Mucosa of rectum (tissue), 2 donors: ENCODE results near the gene PPP1R16B.
A peak's percentile ranks its signal among the peaks of the same experiment; 100 is the strongest.

Experiments
- H3K27ac ChIP-seq, 2 donors: one replicate each; pipeline ENCODE4 v1.7.0; 2013; ENCODE audit warnings: inconsistent platforms in 2 of 2, low read depth in 2 of 2, low read length in 2 of 2
- H3K27me3 ChIP-seq, 2 donors: one replicate each; pipeline ENCODE4 v1.7.0; 2013; ENCODE audit warnings: low read length in 2 of 2; ENCODE audit not compliant: control insufficient read depth in 2 of 2, insufficient read depth in 2 of 2
- H3K36me3 ChIP-seq, 2 donors: one replicate each; pipeline ENCODE4 v1.7.0; 2013; ENCODE audit warnings: low read length in 2 of 2; ENCODE audit not compliant: control insufficient read depth in 2 of 2, insufficient read depth in 2 of 2
- H3K4me1 ChIP-seq, 2 donors: one replicate each; pipeline ENCODE4 v1.7.0; 2013; ENCODE audit warnings: low read length in 2 of 2, mild to moderate bottlenecking in 1 of 2; ENCODE audit not compliant: control insufficient read depth in 2 of 2, insufficient read depth in 2 of 2
- H3K4me3 ChIP-seq, 2 donors: one replicate each; pipeline ENCODE4 v1.7.0; 2013; ENCODE audit warnings: low read length in 2 of 2
- H3K9ac ChIP-seq, 2 donors: one replicate each; pipeline ENCODE4 v1.7.0; 2013; ENCODE audit warnings: low read length in 2 of 2, low read depth in 1 of 2, mild to moderate bottlenecking in 1 of 2
- H3K9me3 ChIP-seq, 2 donors: one replicate each; pipeline ENCODE4 v1.7.0; 2013; ENCODE audit warnings: low read length in 2 of 2; ENCODE audit not compliant: control insufficient read depth in 2 of 2
- donor health status: healthy.
- donor health status: Normal muscosa, but diverticular disease.

Gene PPP1R16B

DNA sequence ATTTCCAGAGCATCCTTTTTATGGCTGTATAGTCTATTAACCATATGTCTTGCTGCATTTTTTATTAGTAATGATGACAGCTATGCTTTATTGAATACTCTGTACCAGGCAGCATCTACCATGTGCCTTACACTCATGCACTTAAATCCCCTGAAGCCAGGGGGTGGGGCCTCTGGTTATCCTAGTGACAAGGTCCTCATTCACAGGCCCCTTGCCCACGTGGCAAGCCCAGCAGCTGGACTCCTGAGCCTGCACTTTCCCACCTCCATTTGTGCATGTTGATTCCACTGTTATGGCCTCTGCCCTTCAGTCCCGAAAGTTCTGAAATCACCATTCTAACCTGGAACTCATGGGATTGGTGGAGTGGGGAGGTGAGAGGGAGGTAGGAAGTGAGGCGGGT, 35.0 kb upstream of the PPP1R16B start:
- Histone ChIP-seq H3K9me3 (no peaks in the 10 kb centered on the region), H3K9ac (no peak overlapping the region), H3K4me1 (no peaks in the 10 kb centered on the region), H3K27ac (no peak overlapping the region), H3K36me3 (peaks cover 54 to 67% of the 10 kb centered on the region in 2 donors), H3K27me3 (no peaks in the 10 kb centered on the region), H3K4me3 (no peak overlapping the region)

DNA sequence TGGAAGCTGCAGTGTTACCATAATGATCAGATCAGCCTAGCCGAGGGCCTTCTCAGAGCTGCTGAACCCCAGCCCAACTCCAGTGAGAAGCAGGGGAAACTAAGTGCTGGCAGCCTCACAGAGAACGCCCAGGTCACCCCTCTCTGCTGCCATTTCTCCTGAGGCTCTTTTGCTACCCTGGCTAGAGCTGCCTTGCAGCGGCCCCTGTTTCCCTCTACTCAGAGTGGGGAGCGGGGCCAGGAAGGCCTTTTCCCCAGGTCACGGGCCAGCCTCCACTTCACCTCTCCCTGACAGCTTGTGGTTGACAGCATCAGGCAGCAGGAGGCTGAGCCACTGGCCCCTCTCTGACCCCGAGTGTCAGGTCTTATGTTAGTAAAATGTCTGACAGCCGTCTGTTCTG, 34.5 kb upstream of the PPP1R16B start:
- Histone ChIP-seq H3K9ac (no peak overlapping the region), H3K27ac (no peak overlapping the region)

DNA sequence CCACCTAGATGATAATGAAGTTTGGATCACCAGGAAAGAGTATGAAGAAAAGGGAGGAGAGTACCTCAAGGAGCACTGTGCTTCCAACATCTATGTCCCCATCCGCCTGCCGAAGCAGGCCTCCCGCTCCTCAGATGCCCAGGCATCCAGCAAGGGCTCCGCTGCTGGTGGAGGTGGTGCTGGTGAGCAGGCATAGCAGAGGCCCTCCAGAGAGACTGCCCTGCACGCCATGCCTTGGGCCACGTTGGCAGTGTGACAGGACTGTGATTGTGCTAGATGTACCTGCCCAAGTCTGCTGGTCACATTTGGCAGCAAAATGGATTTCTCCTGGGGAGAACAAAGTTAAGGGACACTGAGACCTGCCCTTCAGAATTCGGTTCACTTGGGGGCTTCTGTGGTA, 33.9 kb upstream of the PPP1R16B start:
- Histone ChIP-seq H3K27me3 (no peaks in the 10 kb centered on the region), H3K9ac (no peak overlapping the region), H3K36me3 (peaks cover 46 to 61% of the 10 kb centered on the region in 2 donors), H3K4me3 (no peak overlapping the region), H3K27ac (no peak overlapping the region), H3K4me1 (no peaks in the 10 kb centered on the region), H3K9me3 (no peaks in the 10 kb centered on the region)

More for the DNA sequence above, 34.5 kb upstream of the PPP1R16B start:
- H3K27me3 ChIP-seq, result no peaks in the 10 kb centered on the region
- no peaks in the 10 kb centered on the region for H3K4me1 ChIP-seq
- peaks cover 50 to 62% of the 10 kb centered on the region in 2 donors for H3K36me3 ChIP-seq
- no peak overlapping the region for H3K4me3 ChIP-seq
- no peaks in the 10 kb centered on the region for H3K9me3 ChIP-seq

DNA sequence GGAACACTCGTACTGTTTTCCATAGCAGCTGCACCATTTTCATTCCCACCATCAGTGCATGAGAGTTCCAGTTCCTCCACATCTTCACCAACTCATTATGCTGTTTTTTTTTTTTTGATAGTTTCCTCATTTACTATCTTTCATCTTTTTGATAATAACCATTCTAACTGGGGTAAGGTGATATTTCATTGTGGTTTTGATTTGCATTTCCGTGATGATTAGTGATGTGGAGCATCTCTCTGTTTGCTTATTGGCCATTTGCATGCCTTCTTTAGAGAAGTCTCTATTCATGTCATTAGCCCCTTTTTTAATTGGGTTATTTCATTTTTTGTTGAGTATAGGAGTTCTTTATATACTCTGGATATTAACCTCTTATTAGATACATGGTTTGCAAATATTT, 31.3 kb upstream of the PPP1R16B start:
- Histone ChIP-seq H3K36me3 (peaks cover 29 to 39% of the 10 kb centered on the region in 2 donors), H3K27ac (no peak overlapping the region), H3K4me1 (no peaks in the 10 kb centered on the region), H3K27me3 (no peaks in the 10 kb centered on the region), H3K9me3 (no peaks in the 10 kb centered on the region), H3K9ac (no peak overlapping the region), H3K4me3 (no peak overlapping the region)

DNA sequence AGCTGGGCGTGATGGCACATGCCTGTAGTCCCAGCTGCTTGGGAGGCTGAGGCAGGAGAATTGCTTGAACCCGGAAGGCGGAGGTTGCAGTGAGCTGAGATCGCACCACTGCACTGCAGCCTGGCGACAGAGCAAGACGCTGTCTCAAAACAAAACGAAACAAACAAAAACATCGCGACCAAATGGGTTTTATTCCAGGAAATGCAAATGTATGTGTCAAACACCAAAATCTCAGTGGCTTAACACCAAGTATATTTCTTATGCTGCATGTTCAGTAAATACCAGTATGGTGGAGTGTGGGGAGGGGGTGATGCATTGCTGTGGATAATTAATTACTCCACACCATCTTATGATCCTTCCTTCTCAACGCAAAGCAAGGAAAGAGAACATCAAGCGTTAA, 29.1 kb upstream of the PPP1R16B start:
- Histone ChIP-seq H3K4me1 (no peaks in the 10 kb centered on the region), H3K9me3 (no peaks in the 10 kb centered on the region), H3K27ac (no peak overlapping the region), H3K9ac (no peak overlapping the region), H3K27me3 (no peaks in the 10 kb centered on the region), H3K4me3 (peak overlapping the region in 1 of 2 donors; percentile 41), H3K36me3 (peaks cover 22 to 24% of the 10 kb centered on the region in 2 donors)

DNA sequence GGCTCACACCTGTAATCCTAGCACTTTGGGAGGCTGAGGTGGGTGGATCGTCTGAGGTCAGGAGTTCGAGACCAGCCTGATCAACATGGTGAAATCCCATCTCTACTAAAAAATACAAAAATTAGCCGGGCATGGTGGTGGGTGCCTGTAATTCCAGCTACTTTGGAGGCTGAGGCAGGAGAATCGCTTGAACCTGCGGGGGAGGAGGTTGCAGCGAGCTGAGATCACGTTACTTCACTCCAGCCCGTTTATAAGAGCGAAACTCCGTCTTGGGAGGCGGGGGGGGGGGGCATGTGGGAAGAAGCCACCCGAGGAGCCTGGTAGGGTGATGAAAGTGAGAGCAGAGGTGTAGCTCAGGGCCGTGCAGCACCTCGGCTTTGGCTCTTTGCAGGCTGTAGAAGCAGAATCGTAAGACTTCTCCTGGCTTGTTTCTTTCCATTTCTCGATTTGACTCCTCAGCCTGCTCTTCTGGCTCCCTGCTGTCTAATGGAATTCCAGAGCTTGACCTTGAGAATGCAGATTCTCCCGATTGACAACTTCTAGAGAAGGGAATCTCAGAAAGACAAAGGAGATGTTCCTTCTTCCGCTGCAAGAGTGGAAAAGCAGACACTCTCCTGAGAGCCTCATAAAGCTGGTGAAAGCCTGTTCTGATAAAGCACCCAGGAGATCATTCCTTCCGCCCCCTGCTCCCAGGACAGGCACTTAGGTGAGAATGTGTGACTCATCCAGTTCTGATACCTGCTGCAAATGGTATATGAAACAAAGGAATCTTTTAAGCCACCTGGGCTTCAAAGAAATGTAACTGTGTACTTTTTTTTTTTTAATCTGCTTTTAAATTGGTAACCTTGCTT, 26.0 kb upstream of the PPP1R16B start:
- Histone ChIP-seq H3K9me3 (peaks cover 0 to 2% of the 10 kb centered on the region in 2 donors), H3K27me3 (no peaks in the 10 kb centered on the region), H3K9ac (no peak overlapping the region)

DNA sequence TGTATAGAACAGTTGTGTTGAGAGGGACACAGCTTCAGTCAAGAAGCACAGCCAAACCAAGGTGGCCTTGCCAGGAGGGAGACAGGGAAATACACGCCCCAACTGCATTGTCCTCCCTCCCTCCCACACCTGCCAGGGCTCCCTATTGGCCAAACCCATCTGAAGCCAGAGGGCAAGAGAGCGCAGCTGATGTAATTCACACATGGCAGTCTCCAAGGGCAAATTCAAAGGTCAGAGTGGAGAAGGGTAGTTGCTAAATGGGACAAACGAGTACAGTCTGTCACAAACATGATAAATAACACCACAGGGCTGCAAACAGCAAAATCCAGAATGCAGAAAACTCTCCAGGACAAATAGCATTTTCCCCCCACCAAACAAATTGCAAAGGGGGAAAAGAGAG, 23.2 kb upstream of the PPP1R16B start:
- no peak overlapping the region for H3K4me3 ChIP-seq
- H3K36me3 ChIP-seq, result no peaks in the 10 kb centered on the region
- no peaks in the 10 kb centered on the region for H3K27me3 ChIP-seq
- H3K4me1 ChIP-seq, result no peaks in the 10 kb centered on the region
- H3K27ac ChIP-seq, result no peak overlapping the region
- no peak overlapping the region for H3K9ac ChIP-seq
- H3K9me3 ChIP-seq, result peaks cover 0 to 2% of the 10 kb centered on the region in 2 donors

More for the DNA sequence above, 26.0 kb upstream of the PPP1R16B start:
- H3K27ac ChIP-seq, result no peak overlapping the region
- H3K4me3 ChIP-seq, result no peak overlapping the region
- H3K36me3 ChIP-seq, result peaks cover under 1 to 4% of the 10 kb centered on the region in 2 donors
- H3K4me1 ChIP-seq, result no peaks in the 10 kb centered on the region

DNA sequence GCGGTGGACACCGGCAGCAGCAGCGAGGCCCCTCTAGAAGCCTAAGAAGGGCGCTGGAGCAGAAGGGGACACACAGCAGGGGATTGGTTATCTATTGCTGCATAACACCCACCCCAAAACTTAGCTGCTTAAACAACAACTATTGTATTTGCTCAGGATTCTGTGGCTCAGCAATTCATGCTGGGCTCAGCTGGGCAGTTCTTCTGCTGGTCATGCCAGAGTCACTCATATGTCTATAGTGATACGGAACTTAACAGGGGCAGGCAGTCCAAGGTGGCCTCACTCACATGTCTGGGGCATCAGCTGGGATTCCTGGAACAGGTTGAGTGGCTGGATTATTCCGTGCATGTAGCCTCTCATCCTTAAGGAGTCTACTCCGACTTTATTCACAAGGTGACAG, 17.6 kb upstream of the PPP1R16B start:
- Histone ChIP-seq H3K4me3 (no peak overlapping the region), H3K27me3 (no peaks in the 10 kb centered on the region), H3K27ac (no peak overlapping the region), H3K9ac (no peak overlapping the region), H3K9me3 (no peaks in the 10 kb centered on the region), H3K4me1 (no peaks in the 10 kb centered on the region), H3K36me3 (no peaks in the 10 kb centered on the region)

DNA sequence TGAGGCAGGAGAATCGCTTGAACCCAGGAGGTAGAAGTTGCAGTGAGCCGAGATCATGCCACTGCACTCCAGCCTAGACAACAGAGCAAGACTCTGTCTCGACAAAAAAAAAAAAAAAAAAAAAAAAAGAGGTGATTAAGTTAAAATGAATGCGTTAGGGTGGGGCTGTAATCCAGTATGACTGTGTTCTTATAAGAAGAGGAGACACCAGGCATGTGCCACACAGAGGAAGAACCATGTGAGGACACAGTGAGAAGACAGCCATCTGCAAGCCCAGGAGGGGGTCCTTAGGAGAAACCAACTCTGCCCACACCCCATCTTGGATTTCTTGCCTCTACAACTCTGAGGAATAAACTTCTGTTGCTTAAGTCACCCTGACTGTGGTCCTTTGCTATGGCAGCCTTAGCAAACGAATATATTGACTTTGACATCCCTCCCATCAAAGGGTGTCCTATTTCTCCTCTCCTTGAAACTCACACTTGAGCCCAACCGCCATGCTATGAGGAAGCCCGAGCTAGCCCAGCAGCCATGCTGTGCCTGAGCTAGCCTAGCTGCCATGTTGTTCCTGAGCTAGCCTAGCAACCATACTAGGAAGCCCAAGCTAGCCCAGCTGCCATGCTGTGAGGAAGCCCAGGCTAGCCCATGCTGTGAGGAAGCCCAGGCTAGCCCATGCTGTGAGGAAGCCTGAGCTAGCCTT, 15.8 kb upstream of the PPP1R16B start:
- H3K9ac ChIP-seq, result no peak overlapping the region
- no peak overlapping the region for H3K27ac ChIP-seq
- H3K4me1 ChIP-seq, result no peaks in the 10 kb centered on the region
- no peaks in the 10 kb centered on the region for H3K27me3 ChIP-seq
- no peaks in the 10 kb centered on the region for H3K36me3 ChIP-seq
- H3K4me3 ChIP-seq, result no peak overlapping the region
- no peaks in the 10 kb centered on the region for H3K9me3 ChIP-seq
